Gastroesophageal sphincter (tissue), 4 donors: ENCODE results near the gene CCM2L. TPM values are rescaled to one million over a fixed set of nuclear protein-coding genes. Genes with fewer than 3 reads are reported as not detected.
A peak's percentile ranks its signal among the peaks of the same experiment; 100 is the strongest.

Experiments
- ATAC-seq: fragments of 150-250 bp; one replicate; pipeline ENCODE4 v1.9.1; 2016; ENCODE audit warnings: mild to moderate bottlenecking, moderate library complexity
- H3K27ac ChIP-seq, 4 donors: fragments of 200-600 bp; sonication (generic) in 3 of 4; 1 replicate in 3 of 4; 2 replicates in 1 of 4; pipeline ENCODE4 v1.5.1; 2016 to 2019
- H3K27me3 ChIP-seq: fragments of 200-600 bp; sonication (generic); one replicate; pipeline ENCODE4 v1.5.1; 2019
- H3K36me3 ChIP-seq, 2 donors: fragments of 200-600 bp; sonication (generic); one replicate each; pipeline ENCODE4 v1.5.1; 2019; ENCODE audit warnings: control low read depth in 1 of 2
- H3K4me1 ChIP-seq, 3 donors: fragments of 200-600 bp; sonication (generic); 1 replicate in 2 of 3; 2 replicates in 1 of 3; pipeline ENCODE4 v1.5.1; 2016 to 2019; ENCODE audit warnings: control low read depth in 2 of 3
- H3K4me3 ChIP-seq, 2 donors: fragments of 200-600 bp; sonication (generic); one replicate each; pipeline ENCODE4 v1.5.1; 2019; ENCODE audit warnings: mild to moderate bottlenecking in 1 of 2, moderate library complexity in 1 of 2
- H3K9me3 ChIP-seq, 3 donors: fragments of 200-600 bp; sonication (generic); one replicate each; pipeline ENCODE4 v1.5.1; 2017 to 2019; ENCODE audit warnings: control low read depth in 2 of 3
- CTCF ChIP-seq, 4 experiments: fragments of 200-600 bp in 2 of 4; fragments of 450-650 bp in 2 of 4; sonication (generic) in 1 of 4; IDR thresholded peaks; one replicate each; pipeline ENCODE4 v1.5.1; 2017 to 2019; ENCODE audit warnings: antibody characterized with exemption in 4 of 4, mild to moderate bottlenecking in 2 of 4, moderate library complexity in 2 of 4
- EP300 ChIP-seq: sonication (generic); formaldehyde crosslinking; IDR thresholded peaks from one replicate; pipeline ENCODE4 v1.6.1; 2017; ENCODE audit warnings: antibody characterized with exemption, mild to moderate bottlenecking
- POLR2A ChIP-seq, 2 donors: fragments of 450-650 bp; IDR thresholded peaks; one replicate each; pipeline ENCODE4 v1.6.1; 2017; ENCODE audit warnings: antibody characterized with exemption in 2 of 2, mild to moderate bottlenecking in 2 of 2, moderate library complexity in 1 of 2
- POLR2AphosphoS5 ChIP-seq: sonication (generic); formaldehyde crosslinking; IDR thresholded peaks from one replicate; pipeline ENCODE4 v1.6.1; 2017; ENCODE audit warnings: antibody characterized with exemption
- WGBS, 2 donors: methylation state at CpG; one replicate each; pipeline ENCODE4 v1.1.5; 2018; ENCODE audit warnings: low coverage in 1 of 2; 5-methylcytosine and 5-hydroxymethylcytosine counted together
- total RNA-seq, 4 donors: library from RNA; depleted of rRNA; stranded (reverse); fragments of >200 nt; gene quantifications; one replicate each; pipeline ENCODE4 v1.1.0, GENCODE V29; 2016

The CCM2L gene
- total RNA-seq, 4 donors from 2014 or later, result 3.0 to 9.3 (median 5.6) TPM

- no peak for ATAC-seq
- no peaks in the 10 kb centered on the region for H3K36me3 ChIP-seq
- 82 to 85% methylated on average over 3 to 4 of the region's 4 CpGs for WGBS, 2 donors
- H3K27me3 ChIP-seq, result peaks cover 87% of the 10 kb centered on the region
- no peaks in the 10 kb centered on the region for H3K9me3 ChIP-seq
- no peak overlapping the region for H3K27ac ChIP-seq
- no peak overlapping the region for H3K4me3 ChIP-seq
- H3K4me1 ChIP-seq, result peaks cover 0 to 21% (median 6%) of the 10 kb centered on the region in 3 donors
- TF ChIP-seq POLR2A (IDR thresholded peaks at IDR 0.05), result no peak
- no peak for TF ChIP-seq EP300
- no peak for TF ChIP-seq POLR2AphosphoS5
- no peak for TF ChIP-seq CTCF (IDR thresholded peaks at IDR 0.05)
Measured at GRCh38 chr20:32050324-32050841, 40.1 kb downstream of the CCM2L start.

- H3K9me3 ChIP-seq, result no peaks in the 10 kb centered on the region
- peaks cover 88% of the 10 kb centered on the region for H3K27me3 ChIP-seq
- H3K36me3 ChIP-seq, result no peaks in the 10 kb centered on the region
- peaks cover 0 to 21% (median 6%) of the 10 kb centered on the region in 3 donors for H3K4me1 ChIP-seq
- H3K27ac ChIP-seq, result peak overlapping the region in 1 of 4 donors; percentile 65
- WGBS, 2 donors, result 28 to 86% methylated on average over 1 to 6 of the region's 17 CpGs
- peak; percentile 55 for ATAC-seq
- H3K4me3 ChIP-seq, result peak overlapping the region in 1 of 2 donors; percentile 47
- no peak for TF ChIP-seq CTCF (IDR thresholded peaks at IDR 0.05)
- TF ChIP-seq POLR2AphosphoS5, result no peak
- TF ChIP-seq POLR2A (IDR thresholded peaks at IDR 0.05), result no peak
- TF ChIP-seq EP300, result no peak
Measured at GRCh38 chr20:32050851-32051556, 40.8 kb downstream of the CCM2L start.

GRCh38 chr20:32051720-32052089 is 41.5 kb downstream of the CCM2L start:
- H3K4me3 ChIP-seq, result peak overlapping the region in 1 of 2 donors; percentile 47
- no peaks in the 10 kb centered on the region for H3K9me3 ChIP-seq
- no peak for TF ChIP-seq POLR2A (IDR thresholded peaks at IDR 0.05)
- TF ChIP-seq POLR2AphosphoS5, result no peak
- TF ChIP-seq EP300, result no peak
- TF ChIP-seq CTCF (IDR thresholded peaks at IDR 0.05), result no peak
- 8 to 13% methylated on average over 10 to 11 of the region's 14 CpGs for whole genome bisulfite sequencing, 2 donors
- H3K27me3 ChIP-seq, result peaks cover 88% of the 10 kb centered on the region
- H3K36me3 ChIP-seq, result no peaks in the 10 kb centered on the region
- peaks cover 0 to 21% (median 6%) of the 10 kb centered on the region in 3 donors for H3K4me1 ChIP-seq
- peak overlapping the region in 2 of 4 donors; percentile 57 to 65 for H3K27ac ChIP-seq
- ATAC-seq, result no peak

GRCh38 chr20:32052090-32052777 is 42.0 kb downstream of the CCM2L start, which contains the start of gene HCK:
Gene HCK, plus strand, starts transcription at chr20:32052242.
- peak within 1 kb of the TSS; percentile 10 to 47 for H3K4me3 ChIP-seq
- WGBS, 2 donors, result 0% methylated on average over 1 of the region's 58 CpGs; no CpG with 5 or more reads in 1 of the 2 donors
- H3K27me3 ChIP-seq, result peaks cover 88% of the 10 kb centered on the region
- peak within 1 kb of the TSS in 3 of 4 donors; percentile 57 to 65 (median 64) for H3K27ac ChIP-seq
- H3K4me1 ChIP-seq, result peaks cover 0 to 21% (median 6%) of the 10 kb centered on the region in 3 donors
- no peaks in the 10 kb centered on the region for H3K36me3 ChIP-seq
- TF ChIP-seq POLR2A (IDR thresholded peaks at IDR 0.05) (peak; percentile 14 to 33), POLR2AphosphoS5 (no peak)
- peak; percentile 62 for ATAC-seq
- no peaks in the 10 kb centered on the region for H3K9me3 ChIP-seq

- WGBS, 2 donors, result 0 to 15% methylated on average over 12 to 19 of the region's 22 CpGs
- no peaks in the 10 kb centered on the region for H3K36me3 ChIP-seq
- no peak for TF ChIP-seq CTCF (IDR thresholded peaks at IDR 0.05)
- TF ChIP-seq POLR2A (IDR thresholded peaks at IDR 0.05), result no peak
- TF ChIP-seq POLR2AphosphoS5, result no peak
- TF ChIP-seq EP300, result no peak
- H3K27ac ChIP-seq, result peak overlapping the region in 1 of 4 donors; percentile 65
- H3K4me3 ChIP-seq, result peak overlapping the region in 1 of 2 donors; percentile 47
- H3K9me3 ChIP-seq, result no peaks in the 10 kb centered on the region
- H3K4me1 ChIP-seq, result peaks cover 0 to 21% (median 6%) of the 10 kb centered on the region in 3 donors
- peak; percentile 60 for ATAC-seq
- H3K27me3 ChIP-seq, result peaks cover 92% of the 10 kb centered on the region
Measured at GRCh38 chr20:32052778-32053362, 42.6 kb downstream of the CCM2L start.
